SIG-M5 treated with dmso at 0.1 percent for 504 hours (cell line): ENCODE measurements around the gene TNFAIP8.

ENCODE experiments used
- DNase-seq: peaks from one replicate; lab custom pipeline; 2025; ENCODE audit not compliant: unreplicated experiment; lab: John Stamatoyannopoulos, UW

The TNFAIP8 gene

DNA sequence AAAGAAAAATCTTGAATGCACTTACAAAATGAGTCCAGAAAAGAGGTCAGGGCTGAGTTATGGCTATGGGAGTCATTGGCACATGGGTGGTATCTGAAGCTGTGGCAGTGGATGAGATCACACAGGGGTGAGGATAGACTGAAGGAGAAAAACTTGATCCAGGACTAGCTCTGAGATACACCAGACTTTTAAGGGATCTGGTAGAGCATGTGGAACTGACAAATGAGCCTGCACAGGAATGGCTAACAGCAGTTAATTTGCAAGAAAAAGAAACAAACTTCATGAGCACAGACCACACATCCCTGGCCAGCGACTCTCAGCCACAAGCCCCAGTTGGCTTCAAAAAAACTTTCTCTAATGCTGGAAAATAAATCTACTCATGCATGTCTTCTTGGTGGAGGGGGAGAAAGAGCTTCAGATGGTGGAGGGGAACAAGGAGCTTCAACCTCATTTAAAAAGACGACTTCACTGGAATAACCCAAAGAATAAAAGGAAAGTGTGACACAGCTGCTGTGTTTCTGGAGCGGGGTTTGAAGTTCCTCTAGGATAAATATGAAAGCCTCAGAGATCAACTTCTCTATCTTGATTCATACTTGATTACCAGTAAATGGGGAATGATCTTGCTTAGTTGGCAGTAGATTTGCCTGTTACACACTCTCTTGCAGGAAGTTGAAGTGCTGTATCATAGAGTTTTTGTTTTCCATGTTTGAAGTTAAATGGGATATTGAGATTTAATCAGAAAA, 33.6 kb downstream of the TNFAIP8 start:
- DNase-seq = no peak

DNA sequence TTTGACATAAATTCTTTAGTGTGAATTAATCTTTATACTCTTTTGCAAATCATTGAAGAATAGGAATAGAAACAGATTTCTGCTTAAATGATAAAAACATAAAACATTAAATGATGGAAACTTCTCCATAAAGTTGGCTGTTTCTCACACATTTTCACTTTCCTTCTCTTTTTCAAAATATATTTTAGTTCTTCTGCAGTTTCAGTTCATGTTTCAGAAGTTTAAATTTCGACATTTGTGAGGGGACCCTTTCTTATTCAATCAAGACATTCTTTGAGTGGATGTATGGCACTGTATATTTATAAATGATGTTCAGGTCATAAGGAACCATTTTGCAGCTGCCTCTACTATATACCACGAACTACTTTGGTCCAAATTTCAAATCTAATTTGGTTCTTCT, 34.6 kb downstream of the TNFAIP8 start:
- DNase-seq = peak; percentile 48

DNA sequence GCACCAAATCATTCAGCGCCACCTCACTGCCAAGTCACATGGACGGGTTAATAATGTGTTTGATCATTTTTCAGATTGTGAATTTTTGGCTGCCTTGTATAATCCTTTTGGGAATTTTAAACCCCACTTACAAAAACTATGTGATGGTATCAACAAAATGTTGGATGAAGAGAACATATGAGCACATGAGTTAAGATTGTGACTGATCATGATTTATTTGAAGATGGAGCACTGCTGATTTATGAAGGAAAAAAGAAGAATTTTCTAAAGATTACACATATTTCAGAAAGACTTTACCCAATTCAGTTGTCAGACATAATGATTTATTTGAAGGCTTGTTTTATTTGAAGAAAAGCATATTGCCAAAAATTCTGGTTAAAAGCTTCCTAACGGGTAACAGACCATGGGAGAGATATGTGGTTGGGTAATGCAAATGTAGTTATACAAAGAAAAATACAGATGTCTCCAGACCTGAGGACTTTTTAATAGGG, 37.4 kb downstream of the TNFAIP8 start:
- no peak for DNase-seq

DNA sequence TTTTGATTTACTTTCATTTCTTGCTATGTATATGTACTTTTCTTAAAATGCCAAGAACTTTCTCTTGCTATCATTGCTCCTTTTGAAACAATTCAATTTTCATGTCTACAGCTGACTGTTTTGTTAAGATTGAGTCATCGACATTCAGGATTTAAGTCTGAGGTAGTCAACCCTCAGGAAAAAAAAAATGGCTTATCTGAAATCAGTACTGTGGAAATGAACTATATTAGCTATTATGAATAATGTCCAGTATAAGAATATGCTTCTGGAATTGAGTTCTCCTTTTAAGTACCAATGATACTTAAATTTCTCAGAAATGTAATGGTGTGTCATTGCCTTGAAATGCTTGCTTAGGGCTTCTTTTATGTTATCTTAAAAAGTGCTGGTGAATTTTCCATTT, 37.9 kb downstream of the TNFAIP8 start:
- DNase-seq = no peak

DNA sequence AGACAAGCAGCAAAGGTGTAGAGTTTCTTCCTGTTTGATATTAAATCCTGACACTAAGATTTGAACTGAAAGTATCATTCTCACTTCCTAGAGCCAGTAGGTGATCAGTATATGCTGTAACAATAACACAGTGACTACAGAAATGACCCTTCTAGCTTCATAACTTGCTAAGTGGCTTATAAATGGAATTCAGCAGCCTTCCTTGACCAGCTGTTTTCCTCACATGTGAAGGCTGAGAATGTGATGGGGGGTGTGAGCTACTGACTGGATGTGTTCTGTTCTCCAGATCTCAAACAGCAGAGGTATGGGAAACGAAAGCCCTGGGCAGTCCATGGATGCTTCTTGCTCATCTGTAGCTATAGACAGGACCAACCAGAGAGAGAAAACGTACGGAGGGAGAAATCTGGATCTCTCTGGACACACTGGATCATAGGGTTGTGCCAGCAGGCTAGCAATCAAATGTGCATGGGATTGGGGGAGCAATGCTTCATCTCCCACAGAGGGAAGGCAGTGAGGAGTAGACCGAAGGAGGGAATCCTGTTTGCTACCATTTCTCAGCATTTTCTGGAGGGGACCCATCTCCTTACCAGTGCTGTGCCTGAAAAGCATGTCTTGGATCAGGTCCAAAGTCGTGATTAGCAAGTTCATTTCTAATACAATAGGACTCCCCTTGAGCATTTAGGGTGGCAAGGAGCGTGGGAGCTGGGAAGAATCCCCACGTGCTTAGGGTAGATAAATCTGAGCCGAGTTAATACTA, 39.4 kb downstream of the TNFAIP8 start:
- DNase-seq = no peak

DNA sequence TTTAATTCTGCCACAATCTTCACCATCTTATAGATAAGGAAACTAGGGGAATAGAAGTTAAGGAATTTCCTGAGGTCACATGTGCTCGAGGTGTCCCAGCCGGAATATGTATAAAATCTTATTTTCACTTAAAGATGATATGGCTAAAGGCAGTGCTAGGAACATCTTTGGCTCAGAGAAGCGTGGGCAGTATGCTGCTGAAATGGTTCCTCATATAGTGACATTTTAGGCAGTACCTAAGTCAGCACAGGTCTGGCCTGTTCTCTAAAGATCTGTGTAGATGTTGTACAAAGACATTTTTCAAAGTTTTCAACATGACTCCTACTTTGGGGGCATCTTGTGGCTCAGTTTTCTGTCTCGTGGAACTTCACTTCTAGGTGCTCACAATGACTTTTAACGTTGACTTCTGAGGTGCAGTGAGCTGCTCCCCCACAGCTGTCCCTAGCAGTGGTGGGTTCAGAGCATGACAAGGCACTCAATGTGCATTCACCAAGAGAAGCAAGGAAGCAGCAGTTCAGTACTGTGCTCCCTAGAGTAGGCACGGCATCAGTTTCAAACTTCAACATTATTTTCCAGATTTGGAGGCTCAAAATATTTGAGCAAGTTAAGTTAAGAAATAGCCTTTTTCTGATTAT, 40.3 kb downstream of the TNFAIP8 start:
- DNase-seq = no peak

DNA sequence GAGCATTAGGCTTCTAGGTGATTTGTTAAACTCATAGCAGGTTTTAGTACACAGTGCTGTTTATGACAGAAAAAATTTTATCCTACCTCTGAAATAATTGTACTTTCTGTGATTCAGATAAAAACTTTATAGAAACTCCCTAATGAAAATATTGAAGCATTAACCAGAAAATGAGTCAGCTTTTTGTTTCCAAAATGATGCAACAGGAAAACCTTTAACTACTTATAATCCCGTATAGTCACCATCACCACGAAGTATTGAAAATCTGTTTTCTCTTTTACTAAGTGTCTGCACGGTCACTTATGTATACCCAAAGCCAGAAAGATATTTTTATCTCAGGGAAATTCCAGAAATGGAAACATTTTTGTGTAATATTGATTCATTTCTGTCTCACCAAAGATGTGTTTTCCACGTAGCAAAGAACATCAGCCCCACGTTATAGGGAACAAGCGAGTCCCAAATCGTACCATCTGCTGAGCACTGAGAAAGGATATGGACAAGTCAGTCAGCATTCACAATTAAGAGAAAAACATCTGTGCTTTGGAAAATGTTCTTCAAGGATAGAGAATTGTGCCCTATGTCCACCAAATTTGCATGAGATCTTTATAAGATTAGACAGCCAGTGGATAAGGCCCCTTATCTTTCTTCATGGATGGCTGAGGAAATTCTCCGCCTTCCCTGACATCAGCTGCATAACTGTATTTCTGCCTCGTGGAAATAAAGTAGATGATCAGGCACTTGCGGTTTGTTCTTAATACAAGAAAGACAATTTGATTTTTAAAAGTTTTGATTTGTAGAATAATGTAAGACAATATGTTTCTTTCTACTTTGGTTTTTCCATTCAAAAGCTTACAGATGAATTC, 41.9 kb downstream of the TNFAIP8 start:
- peak; percentile 48 for DNase-seq

DNA sequence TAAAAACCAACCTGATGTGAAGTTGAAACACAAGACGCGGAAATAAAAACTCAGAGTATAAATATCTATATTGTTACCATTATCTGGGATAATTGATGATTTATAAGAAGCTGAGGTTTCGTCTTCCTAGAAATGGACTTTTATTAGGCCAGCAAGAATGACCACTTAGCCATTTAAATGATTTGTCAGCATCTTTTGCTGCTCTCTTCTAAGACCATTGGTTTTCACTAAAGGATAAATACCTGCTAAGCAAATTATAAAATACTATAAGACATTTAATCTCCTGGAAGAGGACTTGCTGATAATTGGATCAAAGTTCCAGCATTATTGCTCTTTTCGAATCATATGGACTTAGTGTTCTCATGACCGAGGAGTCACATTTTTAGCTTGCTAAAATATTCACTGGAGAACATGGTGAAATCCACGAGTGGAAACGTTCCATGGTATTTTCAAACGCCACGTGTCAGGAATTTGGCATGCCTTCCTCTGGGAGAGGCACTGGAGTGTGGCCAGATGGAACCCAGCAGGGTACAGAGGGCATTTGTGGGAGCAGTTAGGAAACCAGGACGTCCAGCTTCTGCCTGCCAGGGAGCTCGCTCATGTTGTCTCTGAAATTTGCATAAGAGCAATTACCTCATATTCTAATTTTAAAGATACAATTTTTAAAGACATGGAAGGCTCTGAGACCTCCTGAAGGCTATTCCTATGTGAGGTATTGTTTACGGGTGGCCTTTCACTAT, 43.1 kb downstream of the TNFAIP8 start:
- no peak for DNase-seq

DNA sequence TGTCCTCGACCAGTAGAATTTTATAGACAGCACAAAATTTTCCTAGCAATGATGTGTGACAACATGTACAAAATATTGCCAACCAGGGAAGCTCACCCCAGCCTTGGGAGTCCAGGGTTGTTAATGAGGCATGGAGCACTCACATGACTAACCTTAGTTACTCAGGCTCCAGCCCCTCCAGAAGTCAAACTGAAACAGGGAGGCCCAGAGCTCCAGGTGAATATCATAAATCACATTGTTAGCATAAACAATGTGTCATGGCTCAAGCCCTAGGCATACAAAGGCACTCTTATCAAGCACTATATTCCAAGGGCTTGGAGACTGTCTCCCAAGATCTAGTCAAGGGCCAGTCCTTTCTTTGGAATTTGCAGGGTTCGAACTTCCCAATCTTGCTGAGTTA, 44.4 kb downstream of the TNFAIP8 start:
- DNase-seq = no peak

DNA sequence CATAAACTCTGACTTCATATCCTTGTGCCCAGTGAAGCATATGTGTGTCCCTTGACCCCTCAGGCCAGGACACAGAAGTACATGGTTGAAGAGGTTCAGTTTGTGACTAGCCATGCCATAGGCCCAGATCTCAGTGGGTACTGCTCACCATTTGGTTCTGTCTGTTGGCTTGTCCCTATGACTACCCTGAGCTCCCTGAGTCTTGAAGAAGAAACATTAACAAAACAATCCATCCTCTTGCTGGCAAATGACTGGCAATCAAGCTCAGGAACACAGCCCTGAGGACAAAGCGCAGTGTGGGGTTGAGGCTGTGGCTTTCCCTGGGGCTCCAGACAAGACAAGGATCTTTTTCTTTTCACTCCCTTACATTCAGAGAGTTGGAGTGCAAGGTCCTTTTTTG, 46.3 kb downstream of the TNFAIP8 start:
- no peak for DNase-seq

DNA sequence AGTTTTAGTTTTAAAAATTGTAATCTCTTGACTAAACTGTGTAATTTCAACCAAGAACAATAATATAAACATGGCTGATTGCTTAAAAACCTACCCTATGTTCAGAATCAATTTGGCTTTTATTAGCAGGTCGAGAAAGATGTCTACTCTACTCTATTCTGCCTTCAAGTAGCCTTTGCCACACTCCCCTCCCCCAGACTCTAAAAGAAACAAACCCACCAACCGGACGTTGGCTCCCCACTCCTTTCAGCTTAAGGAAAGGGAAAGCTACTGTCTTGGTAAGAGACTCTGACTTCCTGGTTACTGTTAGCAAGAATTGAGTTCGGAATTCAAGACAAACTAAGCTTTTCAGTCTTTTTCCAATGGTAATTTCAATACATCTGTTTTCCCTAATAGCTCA, 46.7 kb downstream of the TNFAIP8 start:
- DNase-seq = no peak

DNA sequence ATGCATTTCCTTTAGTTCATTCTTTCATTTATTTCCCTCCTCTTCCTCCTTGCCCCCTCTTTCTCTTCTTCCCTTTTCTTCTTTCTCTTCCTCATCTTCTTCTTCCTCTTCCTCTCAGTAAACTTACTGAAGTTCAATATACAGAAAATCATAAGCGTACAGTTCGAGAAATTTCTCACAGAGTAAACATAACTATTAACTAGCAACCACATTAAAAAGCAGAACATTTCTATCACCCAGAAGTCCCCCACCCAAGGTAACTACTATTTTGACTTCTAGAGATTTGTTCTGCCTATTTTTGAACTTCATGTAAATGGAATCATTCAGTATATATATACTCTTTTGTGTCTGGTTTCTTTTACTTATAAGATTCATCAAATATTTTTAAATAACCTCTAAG, 48.2 kb downstream of the TNFAIP8 start:
- DNase-seq = peak; percentile 19

DNA sequence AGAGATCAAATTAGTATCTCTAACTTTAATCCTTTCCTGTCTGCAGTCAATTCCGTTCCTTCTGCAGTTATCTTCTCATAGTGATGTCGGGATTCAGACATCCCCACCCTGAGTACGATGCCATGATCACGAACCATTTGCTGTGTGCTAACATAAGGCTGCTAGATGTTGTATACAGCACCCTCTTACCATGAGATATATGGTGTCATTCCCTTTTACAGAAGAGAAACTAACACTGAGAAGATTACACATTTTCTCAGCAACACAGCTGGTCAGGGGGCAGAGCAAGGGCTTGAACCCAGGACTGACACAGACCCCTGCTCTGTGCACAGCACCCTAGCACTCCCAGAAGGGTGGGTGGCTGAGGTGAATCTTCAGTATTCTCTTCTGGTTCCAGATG, 49.6 kb downstream of the TNFAIP8 start:
- DNase-seq = no peak

DNA sequence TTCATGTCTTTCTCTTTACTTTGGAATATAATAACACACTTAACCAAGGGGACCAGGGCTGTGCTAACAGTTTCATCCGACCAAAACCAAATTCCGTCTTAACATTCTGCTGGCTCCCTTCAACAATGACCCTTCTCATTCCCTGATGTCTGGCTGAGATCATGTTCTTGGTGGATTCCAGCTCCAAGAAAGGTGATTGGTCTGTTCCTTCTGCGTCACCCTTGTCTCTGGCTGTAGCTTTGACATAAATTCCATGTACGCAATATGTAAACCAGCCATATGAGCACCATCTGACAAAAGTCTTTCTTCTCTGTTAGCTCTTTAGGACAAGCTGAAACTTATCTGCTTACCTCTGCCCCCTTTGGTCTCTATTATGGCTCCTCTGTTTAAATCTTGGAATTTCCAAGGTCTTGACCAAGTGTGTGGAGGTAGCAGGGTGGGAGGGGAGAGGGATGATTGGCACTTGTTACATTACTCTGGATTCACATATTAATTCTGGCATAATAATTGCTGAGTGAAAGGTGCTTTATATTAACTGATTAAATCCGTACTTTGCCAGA, 50.8 kb downstream of the TNFAIP8 start:
- no peak for DNase-seq

DNA sequence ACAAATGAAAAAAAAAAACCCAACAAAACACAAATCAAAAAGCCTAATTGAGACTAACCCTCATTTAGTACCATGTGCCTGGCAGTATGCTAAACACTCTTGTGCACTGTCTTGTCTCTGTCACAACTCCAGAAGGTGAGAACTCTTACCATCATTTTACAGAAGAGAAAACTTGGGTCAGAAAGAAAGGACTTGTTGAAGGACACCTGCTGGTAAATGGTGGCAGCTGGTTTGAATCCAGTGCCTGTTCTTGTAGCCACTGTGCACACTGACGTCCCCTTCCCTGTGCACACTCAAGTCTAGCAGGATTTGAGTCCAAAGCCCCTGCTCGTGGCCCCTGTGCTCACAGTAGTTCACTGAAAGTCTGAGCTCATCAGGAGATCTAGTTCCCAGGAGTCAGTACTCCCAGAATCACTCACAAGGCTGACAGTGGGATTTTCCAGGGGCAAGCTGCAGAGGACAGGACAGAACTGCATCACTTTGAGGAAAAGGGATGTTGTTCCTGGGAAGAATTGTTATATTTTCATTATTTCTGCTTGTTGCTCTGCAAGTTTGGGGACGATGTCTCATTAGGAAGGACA, 53.5 kb downstream of the TNFAIP8 start:
- DNase-seq = no peak

DNA sequence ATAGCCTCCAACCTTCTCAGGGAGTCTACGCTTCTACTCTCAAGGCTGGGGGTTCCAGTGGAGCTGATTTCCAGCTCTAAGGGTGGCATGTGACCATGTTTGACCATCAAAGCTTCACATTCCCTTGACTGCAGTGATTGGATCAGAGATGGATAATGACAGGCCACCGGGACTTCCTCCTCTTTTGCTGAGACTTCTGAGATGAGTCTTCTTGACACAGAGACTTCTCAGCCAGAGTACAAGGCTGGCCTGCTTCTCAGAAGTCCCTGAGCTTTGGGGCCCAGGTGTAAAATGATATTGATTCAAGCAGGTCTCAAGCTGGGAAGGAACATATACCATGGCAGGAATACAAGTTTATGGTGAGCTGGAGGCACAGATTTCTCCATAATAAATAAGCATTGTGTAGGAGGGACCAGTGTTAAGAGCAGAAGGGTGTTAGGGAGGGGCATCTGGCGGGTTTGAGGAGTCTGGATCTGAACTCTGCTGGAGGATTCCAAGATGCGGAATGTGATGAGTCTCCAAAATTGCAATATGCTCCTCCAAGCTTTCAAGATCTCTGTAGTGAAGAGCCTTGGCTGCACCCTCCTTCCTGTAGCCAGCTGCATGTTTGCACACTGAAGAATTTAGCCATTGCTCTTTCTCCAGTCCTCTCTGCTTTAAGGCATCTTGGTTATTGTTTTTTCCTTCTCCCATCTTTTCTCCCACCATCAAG, 54.8 kb downstream of the TNFAIP8 start:
- DNase-seq = no peak

DNA sequence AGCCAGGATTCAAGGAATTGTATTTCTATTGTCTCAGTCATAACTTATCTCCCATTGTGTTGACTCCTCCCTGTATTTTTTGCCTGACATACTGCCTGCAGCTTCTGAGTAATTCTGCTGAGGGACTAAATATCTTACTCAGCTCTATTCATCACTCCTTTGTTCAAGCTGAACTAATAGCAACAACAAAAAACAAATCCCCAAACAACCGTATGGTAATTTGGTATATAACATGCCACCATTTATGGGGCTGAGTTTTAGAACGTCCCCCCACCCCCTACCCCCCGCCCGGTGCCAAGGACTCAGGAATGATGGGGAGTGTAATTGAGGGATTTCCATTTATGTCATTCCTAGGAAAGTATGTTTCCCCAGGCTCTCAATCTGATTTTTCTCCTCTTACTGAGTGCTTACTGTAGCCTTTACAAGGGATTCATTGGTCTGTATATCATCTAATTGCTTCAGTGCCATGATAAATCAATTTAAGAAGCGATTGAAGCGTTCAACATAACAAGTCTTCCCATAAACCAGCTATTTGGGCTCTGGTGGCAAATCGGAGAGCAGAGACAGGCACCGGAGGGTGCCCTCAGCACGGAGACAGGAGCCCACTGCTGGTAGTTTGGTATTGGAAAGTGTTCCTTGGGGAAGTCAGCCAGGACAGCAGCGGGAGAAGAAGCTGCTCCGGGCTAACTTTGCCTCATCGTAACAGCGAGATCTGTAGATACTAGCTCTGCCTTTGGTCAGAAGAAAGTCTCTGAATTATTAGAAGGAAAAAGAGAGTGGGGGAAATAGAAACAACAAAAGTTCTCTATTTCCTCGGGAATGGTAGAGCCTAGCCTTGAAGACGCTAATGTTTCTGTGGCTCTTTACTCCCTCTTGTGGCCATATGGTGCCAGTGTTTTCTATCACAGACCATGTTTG, 55.8 kb downstream of the TNFAIP8 start:
- DNase-seq = peak; percentile 82
